Putamen (tissue), 1 donor: ENCODE data around the gene MTCL3.
"Not testable (repeated sequence)": the region's sequence is repeated elsewhere in the genome, so short reads cannot be mapped to it uniquely, and the experiment has no call there.

Experiments
- DNase-seq: peaks from one replicate; pipeline ENCODE4 v3.0.0-alpha.2; 2016; ENCODE audit warnings: low spot score

Gene MTCL3

GRCh38 chr6:127466416-127466815 is 52.7 kb downstream of the MTCL3 start:
- DNase-seq = no peak

GRCh38 chr6:127464881-127465459 is 54.2 kb downstream of the MTCL3 start:
- DNase-seq = peak; percentile 38

GRCh38 chr6:127464161-127464880 is 54.8 kb downstream of the MTCL3 start:
- DNase-seq = no peak

- DNase-seq = no peak
These were observed 56.1 kb downstream of the MTCL3 start for GRCh38 chr6:127463056-127463455.

DNA sequence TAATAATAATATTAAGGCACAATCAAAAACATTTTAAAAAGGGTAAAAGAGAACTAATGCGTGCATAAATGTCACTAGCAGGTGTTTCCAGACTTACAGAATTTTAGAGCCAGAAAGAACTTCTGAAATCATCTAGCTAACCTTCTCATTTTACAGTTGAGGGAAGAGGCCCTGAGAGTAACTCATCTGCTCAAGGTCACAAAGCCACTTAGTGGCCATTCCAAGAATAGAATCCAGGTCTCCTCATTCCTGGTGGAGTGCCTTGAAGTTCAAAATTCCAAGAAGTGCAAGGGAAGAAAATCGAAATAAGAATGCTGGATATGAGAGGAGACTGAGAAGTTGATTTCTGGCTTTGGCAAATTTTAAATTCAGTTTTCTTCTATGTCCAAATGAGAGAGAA is 56.8 kb downstream of the MTCL3 start:
- DNase-seq = no peak

DNA sequence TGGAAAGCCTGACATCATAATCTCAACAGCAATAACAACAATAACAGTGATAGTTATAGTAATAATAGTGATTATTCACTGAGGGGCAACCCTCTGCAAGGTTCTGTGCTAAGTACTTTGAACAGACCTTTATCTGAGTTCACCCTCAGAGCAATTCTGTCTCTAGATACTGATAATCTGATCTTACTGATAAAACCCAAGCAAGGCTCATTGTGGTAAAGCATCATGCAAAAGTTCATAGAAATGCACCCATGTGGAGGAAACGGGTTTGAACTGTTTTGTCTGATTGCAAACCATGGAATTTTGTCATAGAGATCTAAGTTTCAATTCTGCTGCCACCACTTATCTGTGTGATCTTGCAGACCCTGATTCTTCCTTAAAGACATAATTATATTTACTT is 58.7 kb downstream of the MTCL3 start:
- DNase-seq = no peak

DNA sequence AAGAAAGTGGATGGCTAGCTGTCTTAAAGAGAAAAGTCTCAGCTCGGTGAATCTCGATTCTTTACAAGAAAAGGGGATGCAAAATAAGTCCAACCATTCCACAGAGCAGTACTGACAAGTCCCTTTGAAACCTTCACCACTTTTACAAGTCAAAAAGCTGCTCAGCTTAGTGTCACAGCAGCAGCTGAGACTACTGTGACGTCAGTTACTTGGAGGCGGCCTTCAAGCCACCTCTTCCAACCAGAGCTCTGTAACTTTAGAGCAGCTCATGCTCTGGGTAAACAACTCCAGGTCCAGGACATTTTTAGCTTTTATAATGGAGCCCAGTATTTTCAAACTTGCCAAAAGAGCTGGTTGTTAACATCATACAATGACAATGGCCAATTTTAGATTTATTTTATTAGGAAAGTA is 59.9 kb downstream of the MTCL3 start, which contains the start of gene KIAA0408:
Gene KIAA0408, minus strand, starts transcription at position 159 of the 411 bp plus-strand sequence. CDS start 5,408 bp downstream, outside the sequence.
- DNase-seq = peak; percentile 45

DNA sequence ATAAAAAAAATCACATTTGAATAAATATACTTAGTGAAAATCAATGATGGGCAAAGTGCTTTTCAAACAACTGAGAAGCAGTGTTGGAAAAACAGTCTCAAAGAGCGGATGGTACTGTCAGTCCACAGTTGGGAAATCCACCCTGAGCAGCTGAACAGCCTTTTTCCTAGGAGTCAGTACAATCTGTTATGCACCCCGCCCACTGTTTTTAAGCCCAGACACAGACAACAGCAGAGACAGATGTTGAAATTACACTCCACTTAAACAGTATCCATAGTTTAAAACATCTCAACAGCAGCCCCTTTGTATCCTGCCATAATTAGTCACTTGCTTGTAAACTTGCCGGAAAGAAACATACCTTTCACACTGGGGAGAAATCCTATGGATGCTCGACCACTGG is 60.3 kb downstream of the MTCL3 start:
- DNase-seq = no peak

DNA sequence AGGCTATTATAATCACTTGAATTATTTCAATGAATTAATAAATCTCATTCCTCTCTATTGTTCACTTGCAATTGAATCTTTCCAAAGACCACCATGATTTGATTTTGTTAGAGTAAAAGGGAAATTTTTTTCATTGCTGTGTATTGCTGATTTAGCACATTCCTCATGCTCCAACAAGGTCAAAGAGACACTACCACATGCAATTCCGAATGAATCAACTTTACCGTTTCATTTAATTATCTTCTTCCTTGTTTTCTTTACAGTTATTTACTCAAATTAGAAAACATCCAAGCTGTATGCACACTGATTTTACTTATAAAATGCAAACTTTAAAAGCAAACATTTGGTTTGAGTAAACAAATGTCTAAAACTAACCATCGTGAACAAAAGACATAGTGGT is 60.9 kb downstream of the MTCL3 start:
- DNase-seq = no peak

GRCh38 chr6:127457456-127458064 is 61.6 kb downstream of the MTCL3 start:
- peak; percentile 57 for DNase-seq

DNA sequence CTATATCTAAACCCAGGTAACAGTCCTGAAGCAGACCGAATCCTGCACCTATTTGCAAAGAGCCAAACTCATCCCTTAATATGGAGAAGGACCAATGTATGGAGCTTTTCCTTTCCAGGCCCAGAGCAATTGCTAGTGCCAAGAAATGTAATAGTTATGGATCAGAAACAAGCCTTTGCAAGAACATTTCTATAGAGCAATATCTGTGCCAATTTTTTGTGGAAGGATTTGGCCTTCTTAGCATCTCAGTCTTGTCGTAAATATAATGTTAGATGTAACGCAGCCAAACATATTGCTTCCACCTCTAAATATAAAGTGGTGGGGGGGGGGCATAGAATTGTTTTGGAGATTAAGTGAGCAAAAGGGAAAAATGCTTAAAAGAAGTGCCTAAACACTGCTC is 62.7 kb downstream of the MTCL3 start:
- DNase-seq = no peak

DNA sequence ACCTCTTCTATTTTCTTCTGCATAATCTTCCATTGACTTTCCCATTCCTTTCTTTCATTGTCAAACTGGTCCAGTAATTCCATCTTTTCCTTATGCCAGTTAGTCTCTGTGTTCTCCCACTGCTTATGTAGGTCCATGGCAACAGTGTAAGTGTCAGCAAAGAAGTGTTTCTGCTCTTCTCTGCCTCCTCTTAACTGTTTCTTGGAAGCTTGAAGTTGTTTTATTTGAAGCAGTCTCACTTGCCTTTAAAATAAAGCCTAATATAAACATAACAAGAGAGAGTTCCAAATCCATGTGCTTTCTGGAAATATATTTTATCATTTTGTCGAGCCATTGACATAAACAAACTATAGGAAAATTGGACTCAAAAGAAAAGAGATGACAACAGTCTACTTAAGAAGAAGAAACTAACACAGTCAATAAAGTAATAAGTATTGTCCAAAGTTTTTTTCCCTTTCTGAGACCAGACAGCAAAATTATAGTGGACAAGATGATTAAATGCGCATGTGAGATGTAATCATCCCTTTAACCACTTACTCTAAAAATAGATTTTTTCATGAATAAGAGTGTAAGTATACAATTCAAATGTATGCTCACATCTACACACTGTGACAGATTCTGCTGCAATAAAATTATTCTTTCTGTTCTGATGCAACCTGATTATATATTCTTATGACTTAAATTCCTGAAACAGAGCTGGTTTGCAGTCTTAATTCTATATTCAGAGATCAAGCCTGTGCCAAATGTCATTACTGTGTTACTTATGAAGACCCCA is 65.1 kb downstream of the MTCL3 start:
- no peak for DNase-seq

DNA sequence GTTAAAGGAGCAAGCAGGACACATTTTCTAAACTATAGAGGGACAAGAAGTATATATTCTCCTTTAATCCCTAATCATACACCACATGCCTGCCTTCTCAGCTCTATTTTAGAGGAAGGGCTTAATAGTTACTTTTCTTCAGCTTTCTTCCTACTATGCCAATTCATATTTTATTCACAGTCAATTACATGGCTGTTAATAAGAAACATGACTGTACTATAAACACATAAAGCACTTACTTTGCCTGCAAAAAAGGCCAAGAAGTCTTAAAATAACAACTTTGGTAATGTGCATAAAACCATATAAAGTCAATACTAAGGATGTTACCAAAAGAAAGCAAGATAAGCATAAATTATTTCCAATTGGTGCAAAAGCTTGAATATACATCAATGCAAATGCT is 66.3 kb downstream of the MTCL3 start:
- DNase-seq = no peak

DNA sequence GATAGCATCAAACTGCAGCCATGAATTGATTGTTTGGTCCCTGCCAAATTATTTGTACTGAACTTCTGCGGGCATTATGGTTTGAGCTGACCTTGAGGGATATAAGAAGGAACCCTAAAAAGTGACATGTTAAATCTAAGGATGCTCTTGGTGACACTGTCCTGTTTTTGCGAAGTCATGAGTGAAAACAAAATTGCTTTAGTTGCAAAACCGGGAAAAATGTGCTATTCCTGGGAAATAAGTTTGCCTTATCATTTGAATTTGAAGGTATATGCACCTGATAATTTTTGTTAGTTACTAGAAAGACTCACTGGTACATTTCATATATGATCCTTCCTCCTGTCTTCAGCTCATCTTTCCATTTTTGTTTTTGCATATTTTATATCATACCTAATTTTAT is 67.7 kb downstream of the MTCL3 start:
- DNase-seq = no peak

GRCh38 chr6:127447780-127448179 is 71.4 kb downstream of the MTCL3 start:
- DNase-seq = no peak

DNA sequence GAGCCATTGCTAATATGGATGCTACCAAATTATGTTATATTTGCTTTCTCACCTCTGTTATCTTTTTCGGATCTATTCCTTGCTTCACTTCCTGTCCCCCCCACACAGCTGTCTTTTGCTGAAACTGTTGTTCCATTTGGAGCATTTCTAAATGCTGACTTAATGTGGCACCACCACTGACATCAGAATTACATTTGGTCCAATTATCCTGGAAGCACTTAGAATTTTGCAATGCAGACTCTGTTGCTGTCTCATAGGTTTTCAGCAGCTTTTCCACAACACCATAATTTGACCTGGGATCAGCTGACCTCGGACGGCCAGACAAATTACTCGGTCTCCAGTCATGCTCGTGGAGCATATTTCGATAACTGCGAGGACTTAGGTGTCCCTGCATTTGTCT is 72.8 kb downstream of the MTCL3 start:
- no peak for DNase-seq

GRCh38 chr6:127441881-127442280 is 77.3 kb downstream of the MTCL3 start:
- no peak for DNase-seq

DNA sequence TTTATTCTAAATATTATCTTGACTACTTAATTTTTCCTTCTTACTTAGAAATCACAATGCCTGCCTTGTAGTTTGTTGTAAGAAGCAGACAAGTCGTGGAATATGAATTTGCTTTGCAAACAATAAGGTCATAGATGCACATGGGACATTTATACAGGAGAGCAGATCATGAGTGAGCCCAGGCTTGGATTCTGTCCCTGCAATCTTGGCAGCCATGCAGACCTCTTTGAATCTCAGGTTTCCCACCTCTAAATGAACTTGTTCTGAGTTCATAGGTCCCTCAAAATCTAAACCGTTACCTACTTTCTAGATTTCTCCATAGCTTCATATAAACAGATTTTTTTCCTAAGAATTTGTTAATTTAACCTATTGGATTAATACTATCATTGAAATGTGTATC is 79.4 kb downstream of the MTCL3 start:
- DNase-seq = no peak

- no peak for DNase-seq
These were observed 82.5 kb downstream of the MTCL3 start for GRCh38 chr6:127436578-127437110.

GRCh38 chr6:127435626-127436220 is 83.4 kb downstream of the MTCL3 start:
- no peak for DNase-seq

DNA sequence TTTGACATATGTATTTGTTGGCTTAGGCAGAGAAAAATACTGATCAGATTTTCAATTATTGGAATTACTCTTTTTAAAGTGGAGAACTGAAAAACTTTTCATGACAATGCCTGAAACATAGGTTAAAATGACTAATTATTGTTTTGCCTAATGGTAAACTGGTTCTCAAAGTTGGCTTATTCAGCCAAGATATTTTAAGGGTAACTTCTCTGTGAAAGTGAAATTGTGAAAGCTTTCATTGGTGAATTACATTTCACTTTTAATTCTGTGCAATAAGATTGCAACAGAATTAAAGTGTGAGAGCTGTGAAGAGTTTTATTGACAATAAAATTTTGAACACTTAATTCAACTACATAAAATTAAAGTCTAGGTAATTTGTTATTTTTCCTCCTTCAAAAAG is 84.5 kb downstream of the MTCL3 start:
- DNase-seq = no peak

GRCh38 chr6:127428562-127428961 is 90.6 kb downstream of the MTCL3 start:
- DNase-seq = not testable (repeated sequence)
